Calu3 (cell line): ENCODE data around the gene LAMC3. TPM values are rescaled to one million over a fixed set of nuclear protein-coding genes. Genes with fewer than 3 reads are reported as not detected.

Experiments
- BruUV-seq: library from RNA; stranded (reverse); fragments of 400-500 nt; replicated peaks from 2 replicates; lab custom pipeline; 2021; lab: Mats Ljungman, UMichigan
- CTCF ChIA-PET: fragments of 300-600 bp; sonication (Branson Sonifier 250); formaldehyde crosslinking; loops from one replicate; lab custom pipeline; 2022; ENCODE audit warnings: antibody characterized with exemption; lab: Charles Lee
- DNase-seq: peaks from one replicate; pipeline ENCODE4 v3.0.0; 2022
- H3K27ac Mint-ChIP-seq: one replicate; pipeline ENCODE4 v1.8.0; 2022; ENCODE audit warnings: mixed read lengths; ENCODE audit not compliant: unreplicated experiment
- H3K27me3 Mint-ChIP-seq: one replicate; pipeline ENCODE4 v1.8.0; 2022; ENCODE audit warnings: mixed read lengths; ENCODE audit not compliant: unreplicated experiment
- H3K36me3 Mint-ChIP-seq: one replicate; pipeline ENCODE4 v1.8.0; 2022; ENCODE audit warnings: mild to moderate bottlenecking, moderate library complexity, mixed read lengths; ENCODE audit not compliant: insufficient read depth, unreplicated experiment
- H3K4me1 Mint-ChIP-seq: one replicate; pipeline ENCODE4 v1.8.0; 2022; ENCODE audit warnings: mild to moderate bottlenecking, low read depth, mixed read lengths; ENCODE audit not compliant: unreplicated experiment
- H3K4me3 Mint-ChIP-seq: one replicate; pipeline ENCODE4 v1.8.0; 2022; ENCODE audit warnings: mild to moderate bottlenecking, low read depth, moderate library complexity, mixed read lengths; ENCODE audit not compliant: unreplicated experiment
- H3K9me3 Mint-ChIP-seq: one replicate; pipeline ENCODE4 v1.8.0; 2022; ENCODE audit warnings: low read depth, mixed read lengths; ENCODE audit not compliant: unreplicated experiment
- CTCF ChIP-seq: fragments of 200-600 bp; IDR thresholded peaks from one replicate; pipeline ENCODE4 v1.8.0; 2022; ENCODE audit warnings: antibody characterized with exemption; ENCODE audit not compliant: unreplicated experiment
- intact Hi-C: fragments of 100-400 bp; cut with micrococcal nuclease; formaldehyde crosslinking; loops from one replicate; pipeline ENCODE4 v1.10.0; 2022; ENCODE audit not compliant: unreplicated experiment
- total RNA-seq: library from RNA; stranded (reverse); gene quantifications from 2 replicates; pipeline ENCODE4 v1.2.3, GENCODE V29; 2022

The LAMC3 gene
- total RNA-seq, 1 experiment from 2014 or later = not detected

- no peak overlapping the region for H3K27ac Mint-ChIP-seq
- no peak for TF ChIP-seq CTCF
- no peak overlapping the region for H3K4me3 Mint-ChIP-seq
- H3K9me3 Mint-ChIP-seq = no peaks in the 10 kb centered on the region
- DNase-seq = no peak
- H3K4me1 Mint-ChIP-seq = no peaks in the 10 kb centered on the region
- intact Hi-C loops = no loop called here
- peaks cover 95% of the 10 kb centered on the region for H3K27me3 Mint-ChIP-seq
- CTCF ChIA-PET = interaction anchor here (0.9 kb wide), 1 partner anchor 13 kb away, joined by 4 read pairs; no protein-coding TSS in a partner anchor
- no TSS peak for BruUV-seq
- H3K36me3 Mint-ChIP-seq = no peaks in the 10 kb centered on the region
Observed at GRCh38 chr9:130985606-130986162, 23.3 kb upstream of the LAMC3 start.

GRCh38 chr9:130986356-130986965 lies 22.5 kb upstream of the LAMC3 start:
- TF ChIP-seq CTCF = no peak
- no peak for DNase-seq
- no peaks in the 10 kb centered on the region for H3K9me3 Mint-ChIP-seq
- no peaks in the 10 kb centered on the region for H3K4me1 Mint-ChIP-seq
- BruUV-seq = no TSS peak
- H3K36me3 Mint-ChIP-seq = no peaks in the 10 kb centered on the region
- H3K27me3 Mint-ChIP-seq = peaks cover 95% of the 10 kb centered on the region
- no peak overlapping the region for H3K4me3 Mint-ChIP-seq
- no peak overlapping the region for H3K27ac Mint-ChIP-seq
- CTCF ChIA-PET = no interaction called here
- intact Hi-C loops = no loop called here

- Mint-ChIP-seq H3K4me1 (no peaks in the 10 kb centered on the region), H3K4me3 (no peak overlapping the region), H3K27me3 (peaks cover 95% of the 10 kb centered on the region), H3K9me3 (no peaks in the 10 kb centered on the region), H3K36me3 (no peaks in the 10 kb centered on the region), H3K27ac (no peak overlapping the region)
- no peak for DNase-seq
- intact Hi-C loops = no loop called here
- BruUV-seq = no TSS peak
- TF ChIP-seq CTCF = no peak
- CTCF ChIA-PET = no interaction called here
Observed at GRCh38 chr9:130987054-130987453, 21.9 kb upstream of the LAMC3 start.

- Mint-ChIP-seq H3K4me1 (no peaks in the 10 kb centered on the region), H3K9me3 (no peaks in the 10 kb centered on the region), H3K4me3 (no peak overlapping the region), H3K36me3 (no peaks in the 10 kb centered on the region), H3K27me3 (peaks cover 95% of the 10 kb centered on the region), H3K27ac (no peak overlapping the region)
- no TSS peak for BruUV-seq
- intact Hi-C loops = no loop called here
- TF ChIP-seq CTCF = no peak
- CTCF ChIA-PET = no interaction called here
- DNase-seq = no peak
Observed at GRCh38 chr9:130987738-130988399, 21.1 kb upstream of the LAMC3 start.
